Middle frontal gyrus (tissue), 1 donor: ENCODE measurements around the gene SIGLEC12.
"Not testable (repeated sequence)": the region's sequence is repeated elsewhere in the genome, so short reads cannot be mapped to it uniquely, and the experiment has no call there.

ENCODE experiments used
- DNase-seq: peaks from one replicate; pipeline ENCODE4 v3.0.0-alpha.2; 2015; ENCODE audit warnings: low spot score; ENCODE audit errors: extremely low spot score

SIGLEC12 gene

DNA sequence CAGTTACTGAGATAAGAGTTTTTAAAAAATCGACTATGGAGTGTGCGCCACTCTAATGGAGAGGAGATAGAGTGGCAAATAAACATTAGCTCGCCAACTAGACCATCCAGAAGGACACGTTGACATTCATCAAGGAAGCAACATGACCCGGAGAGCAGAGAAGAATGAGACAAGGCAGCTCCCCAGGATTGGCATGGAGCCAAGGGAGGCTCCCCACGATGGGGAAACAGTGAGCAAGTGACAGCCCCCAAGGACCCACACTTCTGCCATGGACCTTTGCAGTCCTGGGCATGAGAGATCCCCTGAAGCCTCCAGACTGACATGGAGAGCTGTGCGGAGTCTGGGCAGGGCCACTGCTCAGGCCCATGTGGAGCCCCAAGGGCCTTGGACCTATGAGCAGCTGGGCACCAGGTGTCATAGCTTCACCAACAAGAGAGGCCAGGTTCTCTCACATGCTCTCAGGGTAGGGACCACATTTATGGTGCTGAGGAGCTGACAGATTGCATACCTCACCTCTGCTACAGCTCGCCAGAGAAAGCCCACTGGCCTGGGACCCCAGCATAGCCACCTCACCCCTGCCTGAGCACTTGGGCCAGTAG, 23.2 kb upstream of the SIGLEC12 start:
- no peak for DNase-seq

DNA sequence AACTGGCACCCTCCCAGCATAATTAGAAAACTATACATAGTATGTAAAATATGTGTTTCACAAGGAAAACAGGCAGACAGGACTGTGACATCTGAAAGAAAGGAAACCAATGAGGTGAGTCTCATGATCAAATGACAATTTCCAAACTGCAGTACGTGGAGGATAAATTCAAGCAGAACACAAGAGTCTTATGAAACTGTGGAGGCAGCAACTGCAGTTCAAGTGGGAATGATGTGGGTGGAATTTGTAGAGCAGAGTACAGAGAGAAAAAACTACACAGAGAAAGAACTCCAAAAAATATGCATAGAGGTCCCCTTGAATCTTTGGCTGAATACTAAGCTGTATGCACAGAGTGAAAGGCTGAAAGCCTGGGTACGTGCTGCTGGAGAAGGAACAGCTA, 20.2 kb upstream of the SIGLEC12 start:
- peak; percentile 12 for DNase-seq

DNA sequence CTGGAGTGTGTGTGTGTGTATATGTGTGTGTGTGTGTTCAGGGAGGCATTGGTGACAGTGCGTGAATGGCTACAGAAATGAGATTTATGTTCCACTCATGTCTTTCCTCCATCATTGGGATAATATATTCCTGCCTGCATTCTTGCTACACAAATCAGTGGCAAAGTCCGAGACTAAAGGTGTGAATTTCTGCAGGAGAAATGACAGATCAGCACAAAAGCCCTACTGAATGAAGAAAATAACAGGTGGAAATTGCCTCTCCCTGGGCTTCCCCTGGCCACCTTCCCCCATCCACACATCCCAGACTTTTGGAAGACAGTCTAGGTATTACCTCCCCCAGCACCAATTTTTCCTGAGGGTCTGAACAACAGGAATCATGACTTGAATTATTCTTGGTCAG, 19.8 kb upstream of the SIGLEC12 start:
- DNase-seq = no peak

DNA sequence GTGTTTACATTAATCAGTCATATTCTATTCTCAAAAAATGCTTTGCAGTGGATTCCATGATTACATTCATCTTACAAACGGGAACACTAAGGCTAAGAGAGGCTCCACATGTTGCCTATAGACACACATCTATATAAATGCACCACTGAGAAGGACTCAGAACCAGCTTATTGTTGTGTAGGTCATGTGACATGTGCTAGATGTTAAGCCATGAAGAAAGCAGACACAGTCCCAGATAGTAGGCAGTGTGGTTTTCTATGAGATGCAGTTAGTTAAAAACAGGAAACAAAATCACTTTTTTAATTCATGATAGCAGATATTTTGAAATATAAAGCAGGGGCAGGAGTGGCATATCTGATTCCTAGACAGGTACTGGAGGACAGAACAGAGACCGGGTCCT, 19.1 kb upstream of the SIGLEC12 start:
- no peak for DNase-seq

DNA sequence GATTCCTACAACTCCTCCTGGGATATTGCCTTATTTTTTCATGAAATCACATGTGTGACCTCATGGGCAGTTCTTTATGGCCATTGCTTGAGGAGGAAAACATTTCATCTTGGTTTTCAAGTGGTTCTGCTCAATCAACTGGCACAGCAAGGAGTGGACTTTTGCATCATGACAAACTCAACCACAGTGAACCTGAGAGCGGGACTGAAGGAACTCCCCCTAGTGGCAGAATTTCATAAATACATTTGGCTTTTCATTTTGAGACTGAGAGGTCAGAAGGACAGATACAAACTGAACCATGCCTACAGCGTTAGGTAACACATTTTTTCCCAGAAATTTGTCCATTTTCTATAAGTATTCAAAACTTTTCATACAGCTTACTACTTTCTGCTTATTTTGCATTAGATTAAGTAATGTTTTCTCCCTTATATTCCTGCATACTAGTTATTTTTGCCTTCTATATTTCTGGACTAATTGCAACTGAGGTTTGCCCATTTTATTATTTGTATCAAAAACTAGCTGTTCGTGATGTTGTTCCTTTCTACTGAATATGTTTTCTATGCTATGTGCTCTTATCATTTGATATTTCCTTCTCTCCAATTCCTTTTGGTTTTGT, 13.4 kb upstream of the SIGLEC12 start:
- peak; percentile 13 for DNase-seq

DNA sequence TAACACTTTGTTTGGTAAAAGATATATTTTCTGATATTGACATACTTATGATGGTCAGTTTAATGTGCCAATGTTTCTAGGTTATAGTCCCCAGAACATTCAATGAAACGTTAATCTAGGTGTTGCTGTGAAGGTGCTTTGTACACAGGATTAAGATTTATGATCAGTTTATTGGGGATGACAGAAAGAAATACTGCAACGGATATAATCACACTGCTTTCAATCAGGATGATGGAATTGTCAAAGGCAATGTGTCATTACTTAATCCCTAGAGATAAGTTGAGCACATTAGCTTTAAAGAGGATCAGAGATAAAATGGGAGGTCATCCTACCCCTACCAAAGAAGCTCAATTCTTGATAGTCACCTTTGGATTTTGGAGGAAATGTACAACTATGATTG, 12.4 kb upstream of the SIGLEC12 start:
- no peak for DNase-seq

DNA sequence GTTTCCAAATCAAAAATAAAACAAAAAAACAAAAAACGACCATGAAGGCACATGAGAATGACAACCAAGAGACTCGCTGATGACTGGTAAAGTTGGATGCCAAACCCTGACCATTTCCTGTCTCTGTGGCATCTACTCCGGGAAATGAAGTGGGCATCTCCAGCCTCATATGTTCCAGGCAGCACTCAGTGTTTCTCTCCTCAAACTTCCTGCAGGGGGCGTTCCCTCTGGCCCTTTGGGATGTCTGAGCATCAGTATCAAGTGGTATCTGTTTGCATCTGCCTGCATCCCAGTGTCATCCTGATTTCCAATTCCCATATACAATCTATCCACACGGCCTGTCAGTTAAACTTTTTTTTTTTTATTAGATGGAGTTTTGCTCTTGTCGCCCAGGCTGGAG, 9.8 kb upstream of the SIGLEC12 start:
- no peak for DNase-seq

DNA sequence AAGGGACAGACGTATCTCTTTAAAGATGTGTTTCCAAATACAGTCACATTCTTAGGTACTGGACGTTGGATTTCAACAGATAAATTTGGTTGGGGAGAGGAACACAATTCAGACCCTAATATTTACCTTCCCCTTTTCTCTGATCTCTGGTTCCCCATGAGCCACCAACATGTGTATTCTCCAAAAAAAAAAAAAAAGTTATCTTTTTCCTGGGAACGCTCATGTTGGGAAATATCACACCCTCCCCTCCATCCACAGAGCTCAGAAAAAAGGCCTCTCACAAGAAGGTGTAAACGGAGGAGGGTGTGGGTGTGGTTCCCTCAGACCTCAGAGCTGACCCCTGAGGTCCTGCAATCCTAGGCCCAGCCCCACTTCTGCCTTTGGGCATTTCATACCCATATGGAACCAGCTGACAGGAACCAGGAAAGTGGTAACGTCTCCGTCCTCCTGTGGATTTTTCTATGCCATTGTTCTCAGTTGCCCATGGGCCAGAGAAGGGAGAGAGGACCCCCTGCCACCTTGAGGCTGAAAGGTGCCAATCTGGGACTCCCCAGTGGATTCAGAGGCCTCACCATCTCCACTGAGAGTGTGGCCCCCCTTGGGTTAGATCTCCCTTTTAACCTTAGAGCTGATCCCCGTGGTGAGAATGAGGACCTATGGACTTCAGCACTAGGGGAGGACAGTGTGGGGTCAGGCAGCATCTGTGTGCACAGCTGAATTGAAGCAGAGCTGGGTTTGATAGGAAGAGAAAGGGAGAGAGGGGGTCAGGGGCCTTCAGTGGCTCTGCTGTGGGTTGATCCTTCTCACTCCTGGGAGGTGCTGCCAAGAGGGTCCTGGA, 8.4 kb upstream of the SIGLEC12 start:
- no peak for DNase-seq

DNA sequence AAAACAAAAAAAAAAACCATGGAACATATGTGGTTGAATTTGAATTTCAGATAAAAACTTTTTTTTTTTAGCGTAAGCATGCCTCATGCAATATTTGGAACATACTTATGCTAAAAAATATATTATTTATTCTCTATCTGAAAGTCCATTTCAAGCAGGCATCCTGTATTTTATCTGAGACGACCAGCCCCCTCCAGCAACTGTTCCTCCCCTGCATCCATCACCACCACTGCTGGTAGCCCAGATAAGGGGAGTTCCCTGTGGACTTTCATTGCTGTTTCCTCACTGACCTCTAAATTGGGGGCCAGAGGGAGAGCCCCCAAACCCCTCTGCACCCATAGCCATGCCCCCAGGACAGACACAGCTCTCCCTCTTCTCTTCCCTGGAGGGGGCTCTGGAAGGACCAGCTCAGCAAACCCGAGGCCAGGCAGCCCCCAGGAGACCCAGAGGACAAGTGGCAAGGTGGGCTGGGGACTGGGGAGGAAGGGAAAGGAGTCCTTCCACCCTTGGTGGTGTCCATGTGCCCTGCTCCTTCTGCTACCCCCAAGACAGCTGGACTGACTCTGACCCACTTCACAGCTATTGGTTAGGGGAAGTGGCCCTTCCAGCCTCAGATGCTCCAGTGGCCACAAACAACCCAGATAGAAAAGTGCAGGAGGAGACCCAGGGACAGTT, 6.6 kb upstream of the SIGLEC12 start:
- DNase-seq = no peak

DNA sequence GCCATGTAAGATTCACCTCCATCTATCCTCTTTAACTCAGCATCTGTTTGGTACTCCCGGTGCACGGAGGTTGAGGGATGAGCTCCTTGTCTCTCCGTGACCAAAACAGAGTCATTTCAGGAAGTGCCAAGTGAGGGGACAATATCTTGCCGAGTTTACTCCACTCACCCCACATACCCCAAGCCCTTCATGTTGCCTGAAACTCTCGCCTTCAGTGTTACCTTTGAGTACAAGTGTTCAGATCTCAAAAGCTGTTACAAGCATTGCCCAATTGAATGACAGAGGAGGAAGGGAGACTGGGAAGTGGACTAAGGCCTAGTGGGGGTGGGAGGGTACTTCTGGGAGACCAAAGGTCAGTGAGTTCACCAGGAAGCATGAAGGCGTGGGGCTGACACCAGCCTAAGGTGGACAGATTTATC, 6.0 kb upstream of the SIGLEC12 start:
- no peak for DNase-seq

DNA sequence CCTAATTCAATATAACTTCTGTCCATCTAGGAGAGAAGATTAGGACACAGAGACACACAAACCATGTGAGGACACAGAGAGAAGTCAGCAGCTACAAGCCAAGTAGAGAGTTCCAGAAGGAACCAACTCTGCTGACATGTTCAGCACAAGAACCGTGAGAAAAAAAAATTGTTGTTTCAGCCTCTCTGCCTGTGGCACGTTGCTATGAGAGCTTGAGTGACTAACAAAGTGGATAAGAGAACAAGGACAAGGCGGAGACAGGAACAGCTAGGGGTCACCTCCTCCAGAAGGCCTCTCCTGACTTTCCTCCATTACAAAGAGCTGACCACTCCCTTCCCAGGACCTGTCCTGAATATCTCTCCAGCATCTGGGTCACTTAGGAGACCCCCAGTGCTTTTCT, 5.6 kb upstream of the SIGLEC12 start:
- DNase-seq = no peak

DNA sequence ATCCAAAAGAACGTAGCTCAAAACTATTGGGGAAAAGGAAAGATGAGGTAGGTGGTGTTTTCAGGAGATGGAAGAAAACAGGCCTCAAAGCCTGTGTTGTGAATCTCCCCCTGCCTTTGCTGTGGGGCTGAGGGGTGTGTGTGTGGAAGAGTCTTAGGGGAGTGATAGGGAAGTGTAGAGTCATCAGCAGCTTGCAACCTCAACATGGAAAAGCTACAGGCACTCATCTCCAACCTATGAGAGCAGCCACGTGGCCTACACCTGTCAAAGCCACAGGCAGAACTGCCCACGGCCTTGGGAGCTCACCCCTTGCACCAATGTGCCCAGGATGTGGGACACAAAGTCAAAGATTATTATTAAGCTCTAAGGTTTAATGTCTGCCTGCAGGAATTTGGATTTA, 4.3 kb upstream of the SIGLEC12 start:
- DNase-seq = no peak

DNA sequence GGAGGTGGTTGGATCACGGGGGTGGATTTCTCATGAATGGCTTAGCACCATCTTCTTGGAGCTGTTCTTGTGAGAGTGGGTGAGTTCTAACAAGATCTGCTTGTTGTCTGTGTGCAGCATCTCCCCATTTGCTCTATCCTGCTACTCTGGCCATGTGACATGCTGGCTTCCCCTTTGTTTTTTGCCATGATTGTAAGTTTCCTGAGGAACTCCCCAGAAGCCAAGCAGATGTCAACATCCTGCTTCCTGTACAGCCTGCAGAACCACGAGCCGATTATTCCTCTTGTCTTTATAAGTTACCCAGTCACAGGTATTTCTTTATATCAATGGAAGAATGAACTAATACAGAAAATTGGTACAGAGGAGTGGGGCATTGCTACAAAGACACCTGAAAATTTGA, 2.3 kb upstream of the SIGLEC12 start:
- DNase-seq = no peak

DNA sequence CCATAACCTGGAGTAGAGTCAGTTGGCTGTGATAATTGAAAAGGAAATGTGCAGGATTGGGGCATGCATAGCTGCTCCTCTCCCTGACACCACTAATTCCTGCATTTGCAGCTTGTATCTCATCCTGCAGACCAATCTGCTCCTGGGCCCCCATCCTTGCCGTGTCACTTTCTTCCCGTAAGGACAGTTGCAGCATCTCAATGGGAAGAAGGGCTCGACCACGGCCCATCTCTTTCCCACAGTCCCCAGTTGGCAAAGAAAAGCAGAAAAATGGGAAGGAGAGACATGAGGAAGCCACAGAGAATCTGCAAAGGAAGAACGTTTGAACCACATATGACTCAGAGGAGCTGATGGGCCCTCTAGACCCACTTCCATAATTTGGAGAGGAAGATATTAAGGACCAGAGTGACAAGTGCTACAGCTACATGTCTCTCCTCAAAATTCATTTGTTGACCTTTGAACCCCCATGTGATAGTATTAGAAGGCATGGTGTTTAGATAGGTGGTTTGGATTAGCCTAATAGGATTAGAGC, 1.8 kb upstream of the SIGLEC12 start:
- no peak for DNase-seq

DNA sequence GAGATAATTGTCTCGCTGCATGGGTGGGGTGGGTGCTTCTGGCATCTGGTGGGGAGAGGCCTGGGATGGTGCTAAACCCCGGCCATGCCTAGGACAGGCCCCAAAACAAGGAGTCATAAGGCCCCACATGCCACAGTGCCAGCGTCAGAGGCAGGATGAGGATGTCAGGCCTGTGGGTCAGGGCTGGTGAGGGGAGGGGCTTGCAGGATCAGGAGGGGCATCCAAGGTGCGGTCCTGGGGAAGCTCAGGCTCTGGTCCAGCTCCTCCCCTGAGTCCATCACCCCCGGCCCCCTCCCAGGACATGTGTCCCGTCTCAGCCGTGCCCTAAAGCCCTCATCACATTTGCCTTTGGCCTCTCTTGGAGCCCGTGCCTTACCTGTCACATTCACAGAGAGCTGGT, 669 bp downstream of the SIGLEC12 start:
- DNase-seq = not testable (repeated sequence)

DNA sequence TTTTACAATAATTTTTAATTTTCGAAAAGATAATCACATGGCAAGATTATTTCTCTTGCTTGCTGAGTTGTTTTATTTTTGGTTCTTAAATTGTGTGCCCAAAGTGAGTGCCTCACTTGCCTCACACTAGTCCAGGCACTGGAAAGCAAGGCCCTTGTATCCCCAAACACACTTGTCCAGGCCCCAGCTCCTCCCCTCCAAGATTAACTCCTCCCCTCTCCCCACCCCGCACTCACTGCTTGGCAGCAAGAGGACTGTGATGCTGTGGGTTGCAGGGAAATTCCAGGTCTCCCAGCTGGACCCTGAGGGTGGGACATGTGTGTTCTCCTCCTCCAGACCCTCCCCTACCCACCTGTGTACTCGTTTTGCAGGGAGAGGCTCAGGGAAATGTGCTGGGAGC, 3.9 kb downstream of the SIGLEC12 start:
- no peak for DNase-seq

DNA sequence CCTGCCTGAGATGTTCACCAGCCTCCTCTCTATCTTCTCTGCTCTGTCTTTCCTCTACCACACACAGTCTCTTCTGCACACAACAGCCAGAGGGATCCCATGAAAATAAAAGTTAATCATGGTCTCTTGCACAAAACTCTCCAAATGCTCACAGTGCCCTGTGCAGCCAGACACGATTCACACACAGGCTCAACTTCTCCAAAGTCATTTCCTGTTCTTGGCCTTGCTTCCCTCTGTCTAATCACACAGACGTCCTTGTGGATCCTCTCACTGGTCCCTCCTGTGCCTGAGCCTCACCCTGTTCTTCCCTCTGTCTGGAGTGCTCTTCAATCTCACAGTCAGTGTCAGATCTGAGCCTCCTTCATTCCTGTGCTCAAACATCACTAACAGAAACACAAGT, 7.8 kb downstream of the SIGLEC12 start:
- no peak for DNase-seq

DNA sequence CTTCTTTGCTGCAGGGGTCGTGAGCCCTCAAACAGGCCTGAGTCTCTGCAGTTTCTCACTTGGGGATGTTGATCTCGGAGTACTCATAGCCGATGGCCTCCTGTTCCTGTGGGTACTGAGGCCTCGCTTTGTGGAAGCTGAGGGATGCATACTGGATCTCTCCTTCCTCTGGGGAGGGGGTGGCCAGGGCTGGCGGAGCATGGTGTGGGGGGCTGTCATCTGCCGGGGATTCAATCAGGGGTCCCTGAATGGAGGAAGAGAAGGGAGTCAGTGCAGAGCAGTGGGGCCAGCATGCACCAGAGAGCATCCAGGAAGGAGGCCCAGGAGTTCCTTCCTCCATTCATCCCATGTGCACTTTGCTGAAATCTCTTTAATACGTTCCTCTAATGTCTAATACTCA, 10.0 kb downstream of the SIGLEC12 start:
- no peak for DNase-seq

DNA sequence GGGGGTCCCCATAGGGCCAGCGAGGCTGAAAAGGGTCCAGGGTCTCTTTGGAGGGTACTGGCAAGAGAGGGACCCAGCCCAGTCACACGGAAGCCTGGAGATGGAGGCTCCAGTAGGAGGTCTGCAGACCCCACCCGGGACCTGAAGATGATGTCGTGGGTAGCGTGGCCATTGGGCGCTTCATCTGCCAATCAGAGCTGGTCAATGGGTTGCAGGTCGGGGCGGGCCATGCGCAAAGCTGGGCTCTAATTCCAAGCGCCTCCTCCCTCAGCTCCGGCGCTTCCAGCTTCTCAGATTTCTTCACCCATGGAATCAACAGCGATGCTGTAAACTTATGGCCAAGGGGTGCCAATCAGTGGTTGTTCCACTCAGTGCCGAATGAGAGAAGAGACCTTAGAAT, 10.9 kb downstream of the SIGLEC12 start:
- no peak for DNase-seq

DNA sequence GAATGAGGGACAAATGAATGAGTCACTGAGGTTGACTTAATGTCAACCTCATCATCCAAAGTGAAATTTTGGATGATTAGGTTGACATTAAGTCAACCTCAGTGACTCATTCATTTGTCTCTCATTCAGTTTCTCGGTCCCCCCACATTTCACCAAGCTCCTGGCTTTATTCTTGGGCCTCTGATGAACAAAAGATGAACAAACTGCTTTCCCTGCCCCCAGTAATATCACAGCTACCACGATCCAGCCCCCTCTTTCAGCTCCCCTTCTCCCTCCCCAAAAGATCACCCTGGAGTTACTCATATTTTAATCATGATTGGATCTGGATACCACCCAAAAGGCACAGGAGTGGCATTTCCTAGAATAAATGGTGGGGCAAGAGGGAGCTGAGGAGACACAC, 12.5 kb downstream of the SIGLEC12 start:
- DNase-seq = no peak

DNA sequence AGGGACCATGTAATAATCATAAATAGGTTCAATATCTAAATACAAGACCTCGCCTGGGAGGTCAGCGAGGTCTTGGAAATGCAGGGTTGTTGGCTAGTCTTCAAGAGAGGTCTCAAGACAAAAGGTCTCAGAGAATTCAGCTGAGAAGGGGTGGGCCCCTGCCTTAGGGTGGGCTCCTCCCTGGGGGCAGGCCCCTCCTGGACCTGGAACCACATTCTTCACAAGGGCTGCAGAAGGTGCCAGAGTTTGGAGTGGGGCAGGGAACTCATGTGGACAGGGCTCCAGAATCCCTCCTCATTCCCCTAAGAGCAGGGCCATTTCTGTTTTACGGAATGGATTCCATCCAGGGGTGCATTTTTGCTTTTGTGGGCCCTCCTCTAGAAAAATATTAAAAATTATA, 13.1 kb downstream of the SIGLEC12 start:
- no peak for DNase-seq
